Esophagus squamous epithelium (tissue), 4 donors: ENCODE measurements around the gene ARID3B.

ENCODE experiments used
- CTCF ChIP-seq, 6 experiments: fragments of 450-650 bp in 4 of 6; fragments of 200-600 bp in 2 of 6; sonication (generic) in 2 of 6; IDR thresholded peaks; one replicate each; pipeline ENCODE4 v1.5.1; 2016 to 2019; ENCODE audit warnings: antibody characterized with exemption in 6 of 6, mild to moderate bottlenecking in 4 of 6, moderate library complexity in 4 of 6
- POLR2A ChIP-seq, 4 donors: fragments of 450-650 bp; IDR thresholded peaks; one replicate each; pipeline ENCODE4 v1.6.1; 2017; ENCODE audit warnings: antibody characterized with exemption in 4 of 4, mild to moderate bottlenecking in 4 of 4, moderate library complexity in 3 of 4

GRCh38 chr15:74535388-74536084 is 5.5 kb upstream of the ARID3B start:
- TF ChIP-seq CTCF (IDR thresholded peaks at IDR 0.05) = no peak
- no peak for TF ChIP-seq POLR2A (IDR thresholded peaks at IDR 0.05)
